ENCODE results near the gene TENM4. TPM values are rescaled to one million over a fixed set of nuclear protein-coding genes. Genes with fewer than 3 reads are reported as not detected.

The TENM4 gene
- total and polyA plus RNA-seq, 2 of the 8 experiments (the other 6 are each of a cell fraction or from before 2014, with no cell fraction given): 3.5 to 7.2 TPM

DNA sequence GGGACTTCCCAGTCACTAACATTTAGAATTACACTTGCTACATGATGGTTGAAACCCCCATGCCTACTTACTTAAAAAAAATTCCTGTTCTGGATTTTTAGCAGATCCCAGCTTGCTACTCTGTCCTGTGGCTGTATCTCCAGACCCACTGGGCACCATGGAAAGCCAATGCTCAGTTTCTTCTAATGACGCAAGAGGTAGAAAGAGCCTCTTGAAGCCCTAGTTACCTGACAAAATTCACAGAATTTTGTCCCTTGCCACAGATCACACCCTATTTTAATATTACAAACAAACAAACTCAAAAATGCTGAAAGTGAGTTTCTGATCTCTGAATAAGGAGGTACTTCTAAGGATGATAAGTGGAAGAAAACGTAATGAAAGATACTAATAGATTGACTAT lies 24.3 kb upstream of the TENM4 start:
- no peak overlapping the region for H3K9ac ChIP-seq (replicated peaks in 1 of 4; ENCODE audit: extremely low read depth in 1 of 4, low read depth in 3 of 4, low read length in 3 of 4)
- no peaks in the 10 kb centered on the region for H3K23me2 ChIP-seq (ENCODE audit: low read depth, low read length)
- no peak overlapping the region for H3K4ac ChIP-seq (replicated peaks; ENCODE audit: insufficient read length, low read depth, low read length)
- H3K9me3 ChIP-seq (ENCODE audit: insufficient read depth in 2 of 2, low read depth in 1 of 2, low read length in 1 of 2): no peaks in the 10 kb centered on the region
- CTCF ChIA-PET (ENCODE audit: partially characterized antibody): interaction anchor here (1.7 to 11.2 kb wide), 3 partner anchors 17 to 29 kb away, joined by 3 to 136 read pairs (median 5); no protein-coding TSS in a partner anchor
- no peak overlapping the region for H3K4me3 ChIP-seq (ENCODE audit: extremely low read depth in 1 of 4, insufficient read depth in 2 of 4, low read depth in 3 of 4, low read length in 4 of 4)
- H3K14ac ChIP-seq (ENCODE audit: insufficient read length): no peak overlapping the region
- H4K8ac ChIP-seq (ENCODE audit: extremely low read depth, insufficient read depth, low read length): no peak overlapping the region
- H4K91ac ChIP-seq (replicated peaks; ENCODE audit: insufficient read length, low read length): no peak overlapping the region
- H3K18ac ChIP-seq (ENCODE audit: extremely low read depth, low read length): no peak overlapping the region
- no peak for DNase-seq (ENCODE audit: low read depth in 1 of 2, low spot score in 2 of 2)
- no peak for FAIRE-seq
- no peaks in the 10 kb centered on the region for H3K27me3 ChIP-seq (replicated peaks in 1 of 4; ENCODE audit: control insufficient read depth in 3 of 4, extremely low read depth in 1 of 4, insufficient read depth in 3 of 4, low read length in 3 of 4)
- H2BK15ac ChIP-seq (ENCODE audit: low read length): no peak overlapping the region
- H3K27ac ChIP-seq (ENCODE audit: low read depth, low read length): no peak overlapping the region
- no peak overlapping the region; the same call in 1 of the 2 replicates for H2AFZ ChIP-seq (ENCODE audit: low read length)
- no peak overlapping the region for H3K56ac ChIP-seq (replicated peaks; ENCODE audit: insufficient read length, low read depth, low read length)
- peaks cover 0 to 4% (median 1%) of the 10 kb centered on the region in 4 experiments; a peak in 2 of 7 replicates for H3K4me1 ChIP-seq (replicated peaks in 1 of 4; ENCODE audit: control insufficient read depth in 3 of 4, insufficient read depth in 4 of 4, low read length in 3 of 4)
- no peak overlapping the region for H2BK5ac ChIP-seq (ENCODE audit: low read depth, low read length)
- 96% methylated on average over 2 of the region's 2 CpGs; no CpG with 5 or more reads in 1 of the 2 experiments for WGBS, 2 experiments (ENCODE audit: extremely low coverage in 1 of 2, insufficient coverage in 1 of 2, insufficient read length in 1 of 2, insufficient replicate concordance in 2 of 2, low coverage in 1 of 2, low lambda C conversion rate in 2 of 2, missing lambda C conversion rate in 1 of 2)
- H3K79me2 ChIP-seq (ENCODE audit: control insufficient read depth in 1 of 2, insufficient read depth in 2 of 2, low read length in 2 of 2): no peaks in the 10 kb centered on the region
- H4K20me1 ChIP-seq (replicated peaks in 1 of 2; ENCODE audit: control insufficient read depth in 1 of 2, insufficient read depth in 2 of 2, low read length in 2 of 2): no peaks in the 10 kb centered on the region
- no peak overlapping the region for H2BK12ac ChIP-seq (ENCODE audit: low read depth, low read length)
- H2AK5ac ChIP-seq (ENCODE audit: low read depth, low read length): no peak overlapping the region
- POLR2A ChIA-PET (ENCODE audit: partially characterized antibody): no interaction called here
- no peak overlapping the region for H3K23ac ChIP-seq (ENCODE audit: insufficient read length)
- H3K4me2 ChIP-seq (ENCODE audit: insufficient read depth in 1 of 2, low read depth in 2 of 2, low read length in 2 of 2): no peak overlapping the region
- no peak overlapping the region for H2BK120ac ChIP-seq (replicated peaks; ENCODE audit: low read depth, low read length)
- H4K5ac ChIP-seq (ENCODE audit: insufficient read length, low read depth, low read length): no peak overlapping the region
- H3K36me3 ChIP-seq (ENCODE audit: control insufficient read depth in 2 of 4, insufficient read depth in 4 of 4, low read length in 3 of 4): no peaks in the 10 kb centered on the region
- H2BK20ac ChIP-seq (ENCODE audit: low read length): no peak overlapping the region
- no peaks in the 10 kb centered on the region for H3K79me1 ChIP-seq (ENCODE audit: low read depth, low read length)
- no peak for TF ChIP-seq CHD1 (IDR thresholded peaks at IDR 0.05; ENCODE audit: low read depth, low read length)
- no peak for TF ChIP-seq JUND (IDR thresholded peaks at IDR 0.05; ENCODE audit: low read length)
- no peak for TF ChIP-seq SP2 (IDR thresholded peaks at IDR 0.05; ENCODE audit: low read length)
- no peak for TF ChIP-seq KDM1A (IDR thresholded peaks at IDR 0.05; ENCODE audit: borderline replicate concordance, low read length)
- no peak for TF ChIP-seq SIN3A (conservative IDR thresholded peaks at IDR 0.05 in 1 of 2, IDR thresholded peaks at IDR 0.05 in 1 of 2; ENCODE audit: low read depth in 1 of 2, low read length in 2 of 2)
- no peak for TF ChIP-seq EZH2 (IDR thresholded peaks at IDR 0.05; ENCODE audit: low read depth, low read length, severe bottlenecking)
- TF ChIP-seq, protein P1, sequence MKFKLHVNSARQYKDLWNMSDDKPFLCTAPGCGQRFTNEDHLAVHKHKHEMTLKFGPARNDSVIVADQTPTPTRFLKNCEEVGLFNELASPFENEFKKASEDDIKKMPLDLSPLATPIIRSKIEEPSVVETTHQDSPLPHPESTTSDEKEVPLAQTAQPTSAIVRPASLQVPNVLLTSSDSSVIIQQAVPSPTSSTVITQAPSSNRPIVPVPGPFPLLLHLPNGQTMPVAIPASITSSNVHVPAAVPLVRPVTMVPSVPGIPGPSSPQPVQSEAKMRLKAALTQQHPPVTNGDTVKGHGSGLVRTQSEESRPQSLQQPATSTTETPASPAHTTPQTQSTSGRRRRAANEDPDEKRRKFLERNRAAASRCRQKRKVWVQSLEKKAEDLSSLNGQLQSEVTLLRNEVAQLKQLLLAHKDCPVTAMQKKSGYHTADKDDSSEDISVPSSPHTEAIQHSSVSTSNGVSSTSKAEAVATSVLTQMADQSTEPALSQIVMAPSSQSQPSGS (IDR thresholded peaks at IDR 0.05; ENCODE audit: low read length): no peak
- TF ChIP-seq, protein P2, sequence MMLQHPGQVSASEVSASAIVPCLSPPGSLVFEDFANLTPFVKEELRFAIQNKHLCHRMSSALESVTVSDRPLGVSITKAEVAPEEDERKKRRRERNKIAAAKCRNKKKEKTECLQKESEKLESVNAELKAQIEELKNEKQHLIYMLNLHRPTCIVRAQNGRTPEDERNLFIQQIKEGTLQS (IDR thresholded peaks at IDR 0.05; ENCODE audit: insufficient read depth, low read depth, low read length): no peak
- TF ChIP-seq ZNF274 (IDR thresholded peaks at IDR 0.05; ENCODE audit: borderline replicate concordance, extremely low read depth, low read length): no peak
- TF ChIP-seq YY1 (IDR thresholded peaks at IDR 0.05; ENCODE audit: low read depth, low read length): no peak
- no peak for TF ChIP-seq SP1 (IDR thresholded peaks at IDR 0.05; ENCODE audit: low read depth, low read length)
- no peak for TF ChIP-seq SP4 (IDR thresholded peaks at IDR 0.05; ENCODE audit: low read length)
- TF ChIP-seq KDM5A (IDR thresholded peaks at IDR 0.05; ENCODE audit: low read length): no peak
